Measurements from ENCODE around the gene ETFB. TPM values are rescaled to one million over a fixed set of nuclear protein-coding genes. Genes with fewer than 3 reads are reported as not detected.
A peak's percentile ranks its signal among the peaks of the same experiment; 100 is the strongest.
"Not testable (repeated sequence)": the region's sequence is repeated elsewhere in the genome, so short reads cannot be mapped to it uniquely, and the experiment has no call there.

The ETFB gene
- 100 to 1,000 TPM in 7 of 8 experiments, 10 to 100 TPM in 1; 64.7 to 217 (median 144) TPM for total RNA-seq

GRCh38 chr19:51365965-51366388, at the start of gene ETFB:
ETFB (minus strand) TSS chr19:51366388; CDS start chr19:51366326, 62 bp downstream.
- in situ Hi-C loops (cut with MboI; ENCODE audit: low pct_unique_long_range_greater_than_20kb in 2 of 9, low sequenced_read_pairs in 9 of 9, unreplicated experiment in 9 of 9) = no loop called here
- WGBS, 10 experiments = 0% methylated on average over 1 to 6 of the region's 27 CpGs; no CpG with 5 or more reads in 4 of the 10 experiments

GRCh38 chr19:51415187-51415586, 49.0 kb upstream of the ETFB start:
- Histone ChIP-seq H3K4me3 (no peak overlapping the region), H3K4me1 (replicated peaks in 1 of 2) (no peaks in the 10 kb centered on the region), H3K27ac (no peak overlapping the region)
- WGBS, 10 experiments = 100% methylated on average over 1 of the region's 12 CpGs; no CpG with 5 or more reads in 9 of the 10 experiments
- in situ Hi-C loops (cut with MboI; ENCODE audit: low pct_unique_long_range_greater_than_20kb in 2 of 9, low sequenced_read_pairs in 9 of 9, unreplicated experiment in 9 of 9) = no loop called here
- ATAC-seq (replicated peaks in 6 of 8) = no peak

More at GRCh38 chr19:51365965-51366388, at the start of gene ETFB:
- peak within 1 kb of the TSS; percentile 40 to 64 (median 58) for H3K4me3 ChIP-seq
- peaks cover 10 to 12% of the 10 kb centered on the region in 2 donors for H3K4me1 ChIP-seq (replicated peaks in 1 of 2)
- ATAC-seq (replicated peaks in 6 of 8) = no peak
- peak within 1 kb of the TSS; percentile 84 to 89 for H3K27ac ChIP-seq

- in situ Hi-C loops (cut with MboI; ENCODE audit: low pct_unique_long_range_greater_than_20kb in 2 of 9, low sequenced_read_pairs in 9 of 9, unreplicated experiment in 9 of 9) = no loop called here
- no peak for ATAC-seq (replicated peaks in 6 of 8)
- 50 to 95% (median 82%) methylated on average over 1 to 11 of the region's 15 CpGs; no CpG with 5 or more reads in 1 of the 10 experiments for WGBS, 10 experiments
- H3K4me3 ChIP-seq = no peak overlapping the region
- no peak overlapping the region for H3K27ac ChIP-seq
- no peaks in the 10 kb centered on the region for H3K4me1 ChIP-seq (replicated peaks in 1 of 2)
Measured at GRCh38 chr19:51410950-51411748, 45.0 kb upstream of the ETFB start.

- Histone ChIP-seq H3K4me1 (replicated peaks in 1 of 2) (no peaks in the 10 kb centered on the region), H3K27ac (no peak overlapping the region), H3K4me3 (no peak overlapping the region)
- 5 to 80% (median 53%) methylated on average over 1 to 5 of the region's 6 CpGs; no CpG with 5 or more reads in 2 of the 10 experiments for WGBS, 10 experiments
- in situ Hi-C loops (cut with MboI; ENCODE audit: low pct_unique_long_range_greater_than_20kb in 2 of 9, low sequenced_read_pairs in 9 of 9, unreplicated experiment in 9 of 9) = no loop called here
- ATAC-seq (replicated peaks in 6 of 8) = peak in 4 of 8 experiments; percentile 15 to 64 (median 26)
Measured at GRCh38 chr19:51407511-51408131, 41.4 kb upstream of the ETFB start.

- WGBS, 10 experiments = 17 to 100% (median 89%) methylated on average over 1 to 9 of the region's 9 CpGs
- no peak overlapping the region for H3K4me3 ChIP-seq
Measured at GRCh38 chr19:51402117-51402516, 35.9 kb upstream of the ETFB start.

GRCh38 chr19:51399936-51400335, 33.7 kb upstream of the ETFB start:
- ATAC-seq (replicated peaks in 6 of 8); in situ Hi-C loops (cut with MboI; ENCODE audit: low pct_unique_long_range_greater_than_20kb in 2 of 9, low sequenced_read_pairs in 9 of 9, unreplicated experiment in 9 of 9): not testable (repeated sequence)

More at GRCh38 chr19:51402117-51402516, 35.9 kb upstream of the ETFB start:
- Histone ChIP-seq H3K27ac (no peak overlapping the region), H3K4me1 (replicated peaks in 1 of 2) (no peaks in the 10 kb centered on the region)
- in situ Hi-C loops (cut with MboI; ENCODE audit: low pct_unique_long_range_greater_than_20kb in 2 of 9, low sequenced_read_pairs in 9 of 9, unreplicated experiment in 9 of 9) = no loop called here
- no peak for ATAC-seq (replicated peaks in 6 of 8)

GRCh38 chr19:51399231-51399630, 33.0 kb upstream of the ETFB start:
- no peaks in the 10 kb centered on the region for H3K4me1 ChIP-seq (replicated peaks in 1 of 2)
- 0 to 100% (median 83%) methylated on average over 1 to 4 of the region's 5 CpGs for WGBS, 10 experiments
- in situ Hi-C loops (cut with MboI; ENCODE audit: low pct_unique_long_range_greater_than_20kb in 2 of 9, low sequenced_read_pairs in 9 of 9, unreplicated experiment in 9 of 9) = no loop called here
- ATAC-seq (replicated peaks in 6 of 8) = no peak
- no peak overlapping the region for H3K4me3 ChIP-seq
- H3K27ac ChIP-seq = no peak overlapping the region

More at GRCh38 chr19:51399936-51400335, 33.7 kb upstream of the ETFB start:
- 11 to 100% (median 63%) methylated on average over 1 to 7 of the region's 7 CpGs; no CpG with 5 or more reads in 2 of the 10 experiments for WGBS, 10 experiments
- H3K4me3 ChIP-seq; H3K4me1 ChIP-seq (replicated peaks in 1 of 2); H3K27ac ChIP-seq: not testable (repeated sequence)

- 2 to 60% (median 29%) methylated on average over 3 to 7 of the region's 7 CpGs for WGBS, 10 experiments
- Histone ChIP-seq H3K4me1 (replicated peaks in 1 of 2) (peaks cover 0 to 4% of the 10 kb centered on the region in 2 donors), H3K4me3 (no peak overlapping the region), H3K27ac (no peak overlapping the region)
- ATAC-seq (replicated peaks in 6 of 8) = peak in 2 of 8 experiments; percentile 9 to 17
- in situ Hi-C loops (cut with MboI; ENCODE audit: low pct_unique_long_range_greater_than_20kb in 2 of 9, low sequenced_read_pairs in 9 of 9, unreplicated experiment in 9 of 9) = no loop called here
Measured at GRCh38 chr19:51398096-51398704, 32.0 kb upstream of the ETFB start.

GRCh38 chr19:51397453-51397852, 31.3 kb upstream of the ETFB start:
- H3K4me3 ChIP-seq; H3K27ac ChIP-seq; ATAC-seq (replicated peaks in 6 of 8); in situ Hi-C loops (cut with MboI; ENCODE audit: low pct_unique_long_range_greater_than_20kb in 2 of 9, low sequenced_read_pairs in 9 of 9, unreplicated experiment in 9 of 9); H3K4me1 ChIP-seq (replicated peaks in 1 of 2): not testable (repeated sequence)
- 20 to 100% (median 91%) methylated on average over 2 to 9 of the region's 9 CpGs; no CpG with 5 or more reads in 1 of the 10 experiments for WGBS, 10 experiments

- Histone ChIP-seq H3K4me3 (no peak overlapping the region), H3K27ac (no peak overlapping the region), H3K4me1 (replicated peaks in 1 of 2) (peaks cover 0 to 4% of the 10 kb centered on the region in 2 donors)
- in situ Hi-C loops (cut with MboI; ENCODE audit: low pct_unique_long_range_greater_than_20kb in 2 of 9, low sequenced_read_pairs in 9 of 9, unreplicated experiment in 9 of 9) = no loop called here
- ATAC-seq (replicated peaks in 6 of 8) = no peak
- WGBS, 10 experiments = 100% methylated on average over 2 of the region's 2 CpGs; no CpG with 5 or more reads in 8 of the 10 experiments
Measured at GRCh38 chr19:51396175-51396574, 30.0 kb upstream of the ETFB start.

GRCh38 chr19:51394050-51394836, 28.1 kb upstream of the ETFB start:
- peaks cover 3 to 4% of the 10 kb centered on the region in 2 donors for H3K4me1 ChIP-seq (replicated peaks in 1 of 2)
- in situ Hi-C loops (cut with MboI; ENCODE audit: low pct_unique_long_range_greater_than_20kb in 2 of 9, low sequenced_read_pairs in 9 of 9, unreplicated experiment in 9 of 9) = no loop called here
- WGBS, 10 experiments = 0 to 40% (median 2%) methylated on average over 1 to 21 of the region's 45 CpGs; no CpG with 5 or more reads in 2 of the 10 experiments
- H3K4me3 ChIP-seq = peak overlapping the region; percentile 37 to 44 (median 38)
- ATAC-seq (replicated peaks in 6 of 8) = peak; percentile 95 to 98 (median 97)
- H3K27ac ChIP-seq = peak overlapping the region; percentile 69 to 81

- Histone ChIP-seq H3K4me3 (no peak overlapping the region), H3K27ac (no peak overlapping the region), H3K4me1 (replicated peaks in 1 of 2) (peaks cover 3 to 4% of the 10 kb centered on the region in 2 donors)
- no peak for ATAC-seq (replicated peaks in 6 of 8)
- 20 to 100% (median 88%) methylated on average over 1 of the region's 1 CpG; no CpG with 5 or more reads in 2 of the 10 experiments for WGBS, 10 experiments
- in situ Hi-C loops (cut with MboI; ENCODE audit: low pct_unique_long_range_greater_than_20kb in 2 of 9, low sequenced_read_pairs in 9 of 9, unreplicated experiment in 9 of 9) = no loop called here
Measured at GRCh38 chr19:51392701-51393100, 26.5 kb upstream of the ETFB start.
